HG02571 (cell line): ENCODE measurements around the gene CLDN18.

ENCODE experiments used
- ATAC-seq: cut with Tn5 transposase; IDR thresholded peaks from one replicate; pipeline ENCODE4 v1.9.1; 2021; ENCODE audit warnings: mild to moderate bottlenecking, moderate library complexity; ENCODE audit not compliant: unreplicated experiment

Gene CLDN18

GRCh38 chr3:138060792-138061191 lies 50.8 kb downstream of the CLDN18 start:
- no peak for ATAC-seq

GRCh38 chr3:138062037-138062436 lies 52.1 kb downstream of the CLDN18 start:
- ATAC-seq: no peak

DNA sequence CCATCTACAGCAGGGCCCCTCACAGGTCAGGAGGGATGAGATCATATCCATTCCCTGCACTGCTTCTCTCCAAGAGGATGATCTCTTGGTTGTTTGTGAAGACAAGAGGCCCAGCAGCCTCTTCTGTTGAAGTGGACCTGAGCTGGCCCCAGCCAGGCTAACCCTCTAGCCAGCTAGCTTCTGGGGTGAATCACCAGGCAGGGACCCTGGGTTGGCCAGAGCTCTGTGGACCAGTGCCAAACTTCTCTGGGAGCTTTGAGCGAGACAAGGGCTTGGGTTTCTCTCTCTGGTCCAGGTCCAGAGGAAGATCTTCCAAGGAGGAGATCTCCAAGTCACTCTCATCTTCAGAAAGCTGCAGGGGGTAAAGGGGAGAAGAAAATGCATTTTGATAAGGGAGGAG lies 52.7 kb downstream of the CLDN18 start:
- ATAC-seq: no peak

DNA sequence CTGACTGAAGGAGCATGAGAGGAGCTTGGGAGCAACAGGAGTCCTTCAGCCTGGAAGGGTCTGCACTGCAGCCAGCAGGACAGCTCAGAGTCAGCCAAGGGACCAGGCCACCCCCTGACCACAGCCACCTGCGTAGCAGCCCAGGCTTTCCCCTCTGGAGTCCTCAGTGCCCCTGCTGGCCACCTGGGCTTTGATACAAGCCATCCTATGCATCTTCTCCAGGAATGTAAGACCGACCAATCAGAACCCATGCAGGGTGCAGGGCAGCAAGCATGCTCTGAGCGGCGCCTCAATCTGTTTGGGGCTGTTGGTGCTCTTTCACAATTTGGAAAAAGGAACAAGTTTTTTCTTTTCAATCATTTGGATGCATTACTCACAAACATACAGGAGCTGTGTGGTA lies 53.5 kb downstream of the CLDN18 start:
- ATAC-seq: no peak

DNA sequence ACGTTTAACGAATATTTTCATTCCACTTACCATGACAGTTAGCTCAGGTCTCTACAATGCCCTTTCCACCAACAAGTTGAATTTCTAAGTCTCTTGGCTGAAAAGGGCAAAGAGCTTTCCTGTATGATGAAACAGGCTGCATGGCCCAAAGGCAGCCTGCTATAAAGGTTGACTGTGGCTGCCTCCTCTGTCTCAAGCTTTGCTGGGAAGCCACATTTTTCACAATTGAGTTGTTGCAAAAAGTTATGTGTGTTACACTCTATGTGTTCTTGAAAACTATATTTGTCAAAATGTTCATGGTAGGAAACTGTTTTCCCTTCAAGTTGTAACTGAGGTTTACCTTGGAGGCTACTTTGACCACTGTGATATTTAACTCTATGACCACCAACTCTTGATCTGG lies 56.0 kb downstream of the CLDN18 start:
- ATAC-seq: peak; percentile 4

DNA sequence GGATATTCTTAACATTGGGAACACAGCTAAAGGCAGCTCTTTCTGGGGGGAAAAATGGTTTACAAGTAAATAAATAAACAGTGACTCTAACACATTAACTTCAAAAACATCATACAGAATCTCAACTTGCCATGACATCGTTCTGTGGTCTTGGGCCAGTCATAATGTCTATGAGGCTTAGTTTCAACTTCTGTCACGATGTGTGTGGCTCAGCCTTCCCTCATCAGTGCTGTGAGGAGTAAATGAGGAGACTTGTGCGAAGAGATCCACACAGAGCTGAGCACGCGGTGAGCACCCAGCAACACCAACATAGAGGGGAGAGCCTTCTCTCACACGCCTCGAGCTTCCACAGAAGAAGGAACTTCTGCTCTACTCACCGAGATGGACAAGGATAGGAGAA lies 56.4 kb downstream of the CLDN18 start:
- peak; percentile 80 for ATAC-seq

GRCh38 chr3:138066972-138067371 lies 57.0 kb downstream of the CLDN18 start:
- ATAC-seq: no peak

GRCh38 chr3:138068046-138068445 lies 58.1 kb downstream of the CLDN18 start:
- ATAC-seq: no peak

- ATAC-seq: peak; percentile 72
Measured at GRCh38 chr3:138068579-138069174, 58.7 kb downstream of the CLDN18 start.

DNA sequence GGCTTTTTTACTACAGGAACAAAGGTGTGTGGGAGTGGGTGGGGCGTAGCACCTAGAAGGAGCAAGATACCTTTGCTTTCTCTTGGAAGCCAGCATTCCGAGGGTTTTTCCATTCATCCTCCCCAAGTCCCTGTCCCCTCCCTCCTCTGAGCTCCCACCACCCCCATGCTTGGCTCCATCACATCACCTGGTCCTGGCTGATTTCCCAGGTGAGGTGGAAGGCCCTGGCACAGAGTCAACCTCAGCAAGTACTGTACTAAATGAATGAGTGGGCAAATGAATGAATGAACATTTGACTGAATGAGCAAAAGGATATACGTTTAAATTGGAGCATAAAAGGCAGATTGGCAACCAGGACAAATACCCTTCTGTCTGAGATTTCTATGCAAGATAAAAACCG lies 60.0 kb downstream of the CLDN18 start:
- no peak for ATAC-seq

DNA sequence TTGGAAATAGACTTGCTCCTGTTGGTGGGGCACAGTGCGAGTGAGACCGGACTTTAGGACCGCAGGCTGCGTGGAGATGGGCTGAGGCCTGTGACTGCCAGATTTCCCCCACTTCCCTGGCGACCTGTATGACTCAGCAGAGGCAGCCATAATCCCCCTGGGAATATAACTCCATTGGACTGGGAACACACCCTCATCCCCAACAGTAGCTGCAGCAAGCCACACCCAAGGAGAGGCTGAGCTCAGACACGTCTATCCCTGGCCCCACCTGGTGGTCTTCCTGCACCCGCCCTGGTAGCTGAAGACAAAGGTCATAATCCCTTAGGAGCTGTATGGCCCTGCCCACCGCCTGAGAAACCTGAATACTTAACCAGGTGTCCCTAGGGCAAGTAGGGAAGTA lies 62.8 kb downstream of the CLDN18 start:
- ATAC-seq: no peak

GRCh38 chr3:138078096-138078495 lies 68.1 kb downstream of the CLDN18 start:
- ATAC-seq: no peak

- ATAC-seq: no peak
Measured at GRCh38 chr3:138078901-138079344, 69.0 kb downstream of the CLDN18 start.

DNA sequence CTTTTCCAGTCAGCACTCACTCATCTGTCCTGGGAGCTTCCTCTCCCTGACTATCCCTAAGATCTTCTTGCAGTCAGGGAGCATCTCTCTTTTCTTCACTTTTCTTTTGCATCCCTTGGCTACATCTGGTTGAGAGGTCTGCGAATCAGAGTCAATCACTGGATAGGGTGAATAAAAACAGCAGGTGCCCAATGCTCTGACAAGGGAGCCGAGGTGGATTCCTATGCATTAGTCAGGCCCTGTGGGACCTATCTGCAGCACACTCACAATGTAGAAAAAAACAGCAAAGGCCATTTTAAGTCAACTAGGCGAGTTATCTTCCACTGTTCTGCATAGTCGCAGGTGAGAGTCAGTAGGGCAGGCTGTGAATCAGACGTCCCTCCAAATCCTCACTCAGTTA lies 69.9 kb downstream of the CLDN18 start:
- ATAC-seq: no peak

- ATAC-seq: no peak
Measured at GRCh38 chr3:138081371-138082084, 71.6 kb downstream of the CLDN18 start.

- no peak for ATAC-seq
Measured at GRCh38 chr3:138082085-138082991, 72.4 kb downstream of the CLDN18 start.

DNA sequence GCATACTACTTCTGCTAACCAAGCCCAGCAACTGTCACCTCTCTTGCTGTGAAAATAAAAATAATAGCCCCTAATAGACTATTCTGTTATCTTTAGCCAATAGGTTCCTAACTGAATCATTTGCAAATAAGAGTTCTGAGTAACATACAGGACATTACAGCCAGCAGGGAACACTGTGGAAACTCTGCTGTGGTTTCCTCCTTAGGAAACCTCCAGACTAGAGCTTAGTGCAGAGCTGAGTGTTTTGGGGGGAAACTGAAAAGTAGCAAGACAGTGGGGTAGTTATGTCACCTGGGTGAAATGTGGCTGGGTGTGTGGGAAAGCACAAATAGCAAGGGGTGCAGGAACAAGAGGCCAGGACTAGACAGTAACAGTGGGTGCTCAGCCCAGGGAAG lies 73.0 kb downstream of the CLDN18 start:
- ATAC-seq: no peak
